Measurements from ENCODE around the gene IFI27L2. TPM values are rescaled to one million over a fixed set of nuclear protein-coding genes. Genes with fewer than 3 reads are reported as not detected.

The IFI27L2 gene
- total and polyA plus RNA-seq, 2 of the 8 experiments (the other 6 are each of a cell fraction or from before 2014, with no cell fraction given): 14.0 to 69.6 TPM

DNA sequence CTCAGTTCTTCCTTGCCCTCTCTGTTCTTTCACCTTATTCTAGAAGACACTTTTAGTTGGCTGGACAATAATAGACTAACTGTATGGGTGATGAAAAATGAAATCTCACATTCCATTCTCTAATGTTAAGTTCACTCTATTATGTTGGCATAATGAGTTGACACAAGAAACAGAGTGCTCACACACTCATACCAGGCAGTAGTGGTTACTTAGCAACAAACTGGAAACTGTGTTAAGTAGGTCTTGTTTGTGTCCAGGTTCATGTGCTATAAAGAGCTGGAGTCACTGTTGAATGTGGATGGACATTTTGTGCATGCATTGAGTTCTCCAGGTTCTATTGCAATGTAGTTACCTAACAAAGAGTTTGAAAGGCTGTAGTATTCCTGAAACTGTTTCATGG is 27.8 kb upstream of the IFI27L2 start:
- FAIRE-seq (no peak), DNase-seq (ENCODE audit: low read depth in 1 of 2, low spot score in 2 of 2) (no peak)
- no peak overlapping the region for H3K27ac ChIP-seq (ENCODE audit: low read depth, low read length)
- H2AFZ ChIP-seq (ENCODE audit: low read length): no peak overlapping the region
- POLR2A ChIA-PET (ENCODE audit: partially characterized antibody): no interaction called here
- H3K9me3 ChIP-seq (ENCODE audit: insufficient read depth in 2 of 2, low read depth in 1 of 2, low read length in 1 of 2): peaks cover 7 to 12% of the 10 kb centered on the region in 2 experiments; a peak in 3 of 4 replicates
- H2BK120ac ChIP-seq (replicated peaks; ENCODE audit: low read depth, low read length): no peak overlapping the region
- no peak overlapping the region for H4K91ac ChIP-seq (replicated peaks; ENCODE audit: insufficient read length, low read length)
- no peak overlapping the region for H2BK12ac ChIP-seq (ENCODE audit: low read depth, low read length)
- no peaks in the 10 kb centered on the region for H3K4me1 ChIP-seq (replicated peaks in 1 of 4; ENCODE audit: control insufficient read depth in 3 of 4, insufficient read depth in 4 of 4, low read length in 3 of 4)
- no peak overlapping the region for H3K4me3 ChIP-seq (ENCODE audit: extremely low read depth in 1 of 4, insufficient read depth in 2 of 4, low read depth in 3 of 4, low read length in 4 of 4)
- H2BK5ac ChIP-seq (ENCODE audit: low read depth, low read length): no peak overlapping the region
- no peaks in the 10 kb centered on the region for H3K23me2 ChIP-seq (ENCODE audit: low read depth, low read length)
- no peak overlapping the region for H3K14ac ChIP-seq (ENCODE audit: insufficient read length)
- H3K36me3 ChIP-seq (ENCODE audit: control insufficient read depth in 2 of 4, insufficient read depth in 4 of 4, low read length in 3 of 4): no peaks in the 10 kb centered on the region
- no peak overlapping the region for H4K5ac ChIP-seq (ENCODE audit: insufficient read length, low read depth, low read length)
- no peak overlapping the region for H2BK15ac ChIP-seq (ENCODE audit: low read length)
- no peaks in the 10 kb centered on the region for H3K27me3 ChIP-seq (replicated peaks in 1 of 4; ENCODE audit: control insufficient read depth in 3 of 4, extremely low read depth in 1 of 4, insufficient read depth in 3 of 4, low read length in 3 of 4)
- H4K8ac ChIP-seq (ENCODE audit: extremely low read depth, insufficient read depth, low read length): no peak overlapping the region
- no peak overlapping the region for H3K4me2 ChIP-seq (ENCODE audit: insufficient read depth in 1 of 2, low read depth in 2 of 2, low read length in 2 of 2)
- H4K20me1 ChIP-seq (replicated peaks in 1 of 2; ENCODE audit: control insufficient read depth in 1 of 2, insufficient read depth in 2 of 2, low read length in 2 of 2): no peaks in the 10 kb centered on the region
- H2AK5ac ChIP-seq (ENCODE audit: low read depth, low read length): no peak overlapping the region
- no peak overlapping the region for H3K9ac ChIP-seq (replicated peaks in 1 of 4; ENCODE audit: extremely low read depth in 1 of 4, low read depth in 3 of 4, low read length in 3 of 4)
- H3K23ac ChIP-seq (ENCODE audit: insufficient read length): no peak overlapping the region
- H3K79me1 ChIP-seq (ENCODE audit: low read depth, low read length): no peaks in the 10 kb centered on the region
- H3K79me2 ChIP-seq (ENCODE audit: control insufficient read depth in 1 of 2, insufficient read depth in 2 of 2, low read length in 2 of 2): no peaks in the 10 kb centered on the region
- H3K4ac ChIP-seq (replicated peaks; ENCODE audit: insufficient read length, low read depth, low read length): no peak overlapping the region
- no peak overlapping the region for H2BK20ac ChIP-seq (ENCODE audit: low read length)
- CTCF ChIA-PET (ENCODE audit: partially characterized antibody): interaction anchor here (0.6 to 1.5 kb wide), 3 partner anchors 20 to 220 kb away, joined by 3 to 5 read pairs (median 3); no protein-coding TSS in a partner anchor
- H3K56ac ChIP-seq (replicated peaks; ENCODE audit: insufficient read length, low read depth, low read length): no peak overlapping the region
- no peak overlapping the region for H3K18ac ChIP-seq (ENCODE audit: extremely low read depth, low read length)
- TF ChIP-seq EZH2 (IDR thresholded peaks at IDR 0.05; ENCODE audit: low read depth, low read length, severe bottlenecking) (no peak), MAFK (IDR thresholded peaks at IDR 0.05; ENCODE audit: low read depth, low read length) (no peak), GABPA (IDR thresholded peaks at IDR 0.05; ENCODE audit: borderline replicate concordance, insufficient read depth, low read length) (no peak), BRCA1 (IDR thresholded peaks at IDR 0.05; ENCODE audit: low read depth, low read length) (no peak), BCL11A (IDR thresholded peaks at IDR 0.05; ENCODE audit: low read depth in 2 of 2, low read length in 2 of 2) (no peak), SIRT6 (IDR thresholded peaks at IDR 0.05; ENCODE audit: low read length) (no peak), GTF2F1 (IDR thresholded peaks at IDR 0.05; ENCODE audit: borderline replicate concordance, low read depth, low read length) (no peak), RXRA (IDR thresholded peaks at IDR 0.05; ENCODE audit: insufficient read depth, low read depth, low read length) (no peak), JUN (IDR thresholded peaks at IDR 0.05; ENCODE audit: low read depth, low read length) (no peak), CHD2 (IDR thresholded peaks at IDR 0.05; ENCODE audit: low read length) (no peak), TBP (IDR thresholded peaks at IDR 0.05; ENCODE audit: low read depth, low read length) (no peak), EP300 (IDR thresholded peaks at IDR 0.05; ENCODE audit: borderline replicate concordance in 1 of 2, low read depth in 2 of 2, low read length in 2 of 2) (no peak), SP1 (IDR thresholded peaks at IDR 0.05; ENCODE audit: low read depth, low read length) (no peak), CTBP2 (IDR thresholded peaks at IDR 0.05; ENCODE audit: borderline replicate concordance, insufficient read depth, insufficient read length, low read length) (no peak), POLR2A (IDR thresholded peaks at IDR 0.05; ENCODE audit: control extremely low read depth in 1 of 2, low read depth in 2 of 2, low read length in 2 of 2) (no peak), TEAD4 (IDR thresholded peaks at IDR 0.05; ENCODE audit: low read depth, low read length) (no peak), EGR1 (IDR thresholded peaks at IDR 0.05; ENCODE audit: borderline replicate concordance, low read depth, low read length) (no peak)
